Smooth muscle cell (in vitro differentiated cells): ENCODE data around the gene OR52K1. TPM values are rescaled to one million over a fixed set of nuclear protein-coding genes. Genes with fewer than 3 reads are reported as not detected.

Experiments
- DNase-seq: peaks from one replicate; lab custom pipeline; 2025; ENCODE audit not compliant: unreplicated experiment; lab: John Stamatoyannopoulos, UW
- H2AFZ ChIP-seq: fragments of 200-600 bp; sonication (generic); 2 replicates; pipeline ENCODE4 v1.6.0; 2016; ENCODE audit warnings: antibody characterized with exemption, low read depth, mild to moderate bottlenecking
- H3F3A ChIP-seq: fragments of 200-600 bp; sonication (generic); 2 replicates; pipeline ENCODE4 v1.6.0; 2017; ENCODE audit warnings: antibody characterized with exemption, low read depth
- H3K27ac ChIP-seq: fragments of 200-600 bp; sonication (generic); 2 replicates; pipeline ENCODE4 v1.5.1; 2016; ENCODE audit warnings: low read depth, mild to moderate bottlenecking
- H3K27me3 ChIP-seq: fragments of 200-600 bp; sonication (generic); 2 replicates; pipeline ENCODE4 v1.6.1; 2016; ENCODE audit warnings: low read depth, mild to moderate bottlenecking
- H3K36me3 ChIP-seq: fragments of 200-600 bp; sonication (generic); 2 replicates; pipeline ENCODE4 v1.5.1; 2016; ENCODE audit warnings: low read depth
- H3K4me1 ChIP-seq: fragments of 200-600 bp; sonication (generic); 2 replicates; pipeline ENCODE4 v1.5.1; 2016; ENCODE audit warnings: low read depth
- H3K4me2 ChIP-seq: fragments of 200-600 bp; sonication (generic); 2 replicates; pipeline ENCODE4 v1.6.0; 2016; ENCODE audit warnings: mild to moderate bottlenecking
- H3K4me3 ChIP-seq: fragments of 200-600 bp; sonication (generic); 2 replicates; pipeline ENCODE4 v1.5.1; 2016; ENCODE audit warnings: mild to moderate bottlenecking
- H3K79me2 ChIP-seq: fragments of 200-600 bp; sonication (generic); 2 replicates; pipeline ENCODE4 v1.6.0; 2016; ENCODE audit warnings: low read depth, mild to moderate bottlenecking
- H3K9ac ChIP-seq: fragments of 200-600 bp; sonication (generic); 2 replicates; pipeline ENCODE4 v1.6.0; 2016; ENCODE audit warnings: low read depth
- H3K9me3 ChIP-seq: fragments of 200-600 bp; sonication (generic); replicated peaks from 2 replicates; pipeline ENCODE4 v1.5.1; 2016; ENCODE audit warnings: low read depth
- H4K20me1 ChIP-seq: fragments of 200-600 bp; sonication (generic); 2 replicates; pipeline ENCODE4 v1.6.0; 2016; ENCODE audit warnings: low read depth
- WGBS: methylation state at CpG from one replicate; pipeline ENCODE4 v1.1.7; 2016; ENCODE audit warnings: low lambda C conversion rate; 5-methylcytosine and 5-hydroxymethylcytosine counted together
- polyA plus RNA-seq: library from polyadenylated mRNA; unstranded; fragments of >200 nt; fragmentation: Nextera tagmentation; extraction: Ambion mirVana; gene quantifications from 2 replicates; pipeline ENCODE4 v1.2.1, GENCODE V29; 2016
- total RNA-seq: library from RNA; depleted of rRNA; stranded (reverse); fragments of >200 nt; gene quantifications from 2 replicates; pipeline ENCODE4 v1.2.3, GENCODE V29; 2014
- TF ChIP-seq, protein P1 (sequence below): fragments of 200-600 bp; sonication (generic); IDR thresholded peaks from 2 replicates; pipeline ENCODE4 v1.5.1; 2017; ENCODE audit warnings: borderline replicate concordance, mild to moderate bottlenecking, antibody characterized with exemption; ENCODE audit not compliant: insufficient read depth, poor library complexity, severe bottlenecking

The OR52K1 gene
- total and polyA plus RNA-seq, 2 experiments from 2014 or later: 1.6 TPM; not detected in 1

DNA sequence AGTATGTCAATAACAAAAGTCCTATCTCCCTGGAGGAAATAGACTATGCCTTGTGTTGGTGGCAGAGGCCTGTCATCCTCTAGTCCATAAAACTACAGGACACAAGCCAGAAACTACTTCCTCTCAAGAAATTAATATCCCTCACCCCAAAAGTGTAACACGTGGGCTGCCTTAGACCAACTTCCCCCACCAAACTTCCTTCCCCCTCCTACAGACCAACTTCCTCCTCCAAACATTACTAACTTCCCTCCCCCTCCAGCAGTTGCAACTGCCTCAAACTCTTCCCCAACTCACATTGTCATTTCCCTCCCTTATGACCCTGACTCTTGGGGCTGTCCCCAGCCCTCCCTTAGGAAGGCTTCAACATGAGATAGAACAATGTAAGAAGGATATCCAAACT is 27.0 kb upstream of the OR52K1 start:
- no peak for DNase-seq
- H3K9me3 ChIP-seq: no peaks in the 10 kb centered on the region
- H3K9ac ChIP-seq: no peak overlapping the region
- TF ChIP-seq, protein P1, sequence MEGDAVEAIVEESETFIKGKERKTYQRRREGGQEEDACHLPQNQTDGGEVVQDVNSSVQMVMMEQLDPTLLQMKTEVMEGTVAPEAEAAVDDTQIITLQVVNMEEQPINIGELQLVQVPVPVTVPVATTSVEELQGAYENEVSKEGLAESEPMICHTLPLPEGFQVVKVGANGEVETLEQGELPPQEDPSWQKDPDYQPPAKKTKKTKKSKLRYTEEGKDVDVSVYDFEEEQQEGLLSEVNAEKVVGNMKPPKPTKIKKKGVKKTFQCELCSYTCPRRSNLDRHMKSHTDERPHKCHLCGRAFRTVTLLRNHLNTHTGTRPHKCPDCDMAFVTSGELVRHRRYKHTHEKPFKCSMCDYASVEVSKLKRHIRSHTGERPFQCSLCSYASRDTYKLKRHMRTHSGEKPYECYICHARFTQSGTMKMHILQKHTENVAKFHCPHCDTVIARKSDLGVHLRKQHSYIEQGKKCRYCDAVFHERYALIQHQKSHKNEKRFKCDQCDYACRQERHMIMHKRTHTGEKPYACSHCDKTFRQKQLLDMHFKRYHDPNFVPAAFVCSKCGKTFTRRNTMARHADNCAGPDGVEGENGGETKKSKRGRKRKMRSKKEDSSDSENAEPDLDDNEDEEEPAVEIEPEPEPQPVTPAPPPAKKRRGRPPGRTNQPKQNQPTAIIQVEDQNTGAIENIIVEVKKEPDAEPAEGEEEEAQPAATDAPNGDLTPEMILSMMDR: no peak
- 85% methylated on average over 1 of the region's 1 CpG for WGBS
- no peaks in the 10 kb centered on the region for H3K36me3 ChIP-seq
- no peak overlapping the region for H2AFZ ChIP-seq
- H3K4me3 ChIP-seq: no peak overlapping the region
- H3K79me2 ChIP-seq: no peaks in the 10 kb centered on the region
- H4K20me1 ChIP-seq: no peaks in the 10 kb centered on the region
- no peaks in the 10 kb centered on the region for H3K27me3 ChIP-seq
- H3K4me2 ChIP-seq: no peak overlapping the region
- H3K4me1 ChIP-seq: no peaks in the 10 kb centered on the region
- no peak overlapping the region for H3K27ac ChIP-seq
- H3F3A ChIP-seq: no peaks in the 10 kb centered on the region

DNA sequence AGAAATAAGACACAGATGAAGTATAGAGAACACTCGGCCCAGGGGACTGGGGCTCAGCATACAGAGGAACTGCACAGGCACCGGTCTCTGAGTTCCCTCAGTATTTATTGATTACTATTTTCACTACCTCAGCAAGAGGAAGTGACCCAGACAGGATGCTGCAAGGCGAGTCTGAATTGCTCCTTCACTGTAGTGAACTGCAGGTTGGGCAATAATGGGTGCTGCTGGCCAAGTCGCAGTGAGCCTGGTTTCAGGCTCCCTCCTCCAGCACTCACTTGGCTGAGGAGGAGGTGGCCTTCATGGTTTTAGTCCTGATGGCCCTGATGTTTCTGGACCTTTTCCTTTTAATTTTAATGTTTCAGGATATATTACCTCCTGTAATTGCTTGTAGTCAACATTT is 22.9 kb upstream of the OR52K1 start:
- H3K27me3 ChIP-seq: no peaks in the 10 kb centered on the region
- TF ChIP-seq, protein P1: no peak
- H3K4me1 ChIP-seq: peaks cover 5% of the 10 kb centered on the region
- 69% methylated on average over 4 of the region's 4 CpGs for WGBS
- H3K9me3 ChIP-seq: no peaks in the 10 kb centered on the region
- H3K4me2 ChIP-seq: no peak overlapping the region
- H3K9ac ChIP-seq: no peak overlapping the region
- H4K20me1 ChIP-seq: no peaks in the 10 kb centered on the region
- no peaks in the 10 kb centered on the region for H3F3A ChIP-seq
- no peak overlapping the region for H2AFZ ChIP-seq
- H3K36me3 ChIP-seq: no peaks in the 10 kb centered on the region
- H3K79me2 ChIP-seq: no peaks in the 10 kb centered on the region
- H3K27ac ChIP-seq: no peak overlapping the region
- no peak overlapping the region for H3K4me3 ChIP-seq
- DNase-seq: no peak

DNA sequence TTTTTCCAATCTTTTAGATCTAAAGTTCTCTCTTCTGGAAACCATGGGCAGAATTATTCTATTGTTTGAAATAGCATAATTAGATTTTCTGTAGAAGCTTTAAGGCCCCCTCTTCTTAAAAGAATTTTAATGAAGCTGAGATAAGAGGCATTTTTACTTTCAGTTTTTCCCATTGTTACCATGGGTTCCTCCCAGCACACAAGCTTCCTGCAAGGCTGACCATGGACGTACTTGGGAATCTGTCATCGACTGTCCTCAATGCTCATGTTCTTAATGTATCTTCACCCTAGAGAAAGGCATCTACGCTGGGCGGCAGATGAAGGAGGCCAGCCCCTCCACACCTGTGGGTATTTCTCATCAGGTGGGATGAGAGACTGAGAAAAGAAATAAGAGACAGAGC is 22.3 kb upstream of the OR52K1 start:
- Histone ChIP-seq H3K4me3 (no peak overlapping the region), H3K9me3 (no peaks in the 10 kb centered on the region), H3K27ac (no peak overlapping the region), H3K4me1 (peaks cover 11% of the 10 kb centered on the region), H3K4me2 (no peak overlapping the region), H3K79me2 (no peaks in the 10 kb centered on the region), H3F3A (no peaks in the 10 kb centered on the region), H3K27me3 (no peaks in the 10 kb centered on the region), H3K9ac (no peak overlapping the region), H3K36me3 (no peaks in the 10 kb centered on the region), H4K20me1 (no peaks in the 10 kb centered on the region), H2AFZ (no peak overlapping the region)
- 93% methylated on average over 4 of the region's 4 CpGs for WGBS
- no peak for DNase-seq
- TF ChIP-seq, protein P1: no peak
